Activated CD4-positive, alpha-beta memory T cell treated with anti-CD3 and anti-CD28 coated beads for 36 hours (primary cell): ENCODE results near the gene NOP14. TPM values are rescaled to one million over a fixed set of nuclear protein-coding genes. Genes with fewer than 3 reads are reported as not detected.
"Not testable (repeated sequence)": the region's sequence is repeated elsewhere in the genome, so short reads cannot be mapped to it uniquely, and the experiment has no call there.

Experiments used
- CTCF ChIA-PET: fragments of 350-600 bp; sonication (Branson Sonifier 250); formaldehyde crosslinking; loops from one replicate; lab custom pipeline; 2021; ENCODE audit warnings: antibody characterized with exemption, inconsistent platforms; lab: Charles Lee
- POLR2A ChIA-PET: fragments of 350-600 bp; sonication (Branson Sonifier 250); formaldehyde crosslinking; loops from one replicate; lab custom pipeline; 2021; ENCODE audit warnings: antibody characterized with exemption; lab: Charles Lee
- DNase-seq: peaks from one replicate; pipeline ENCODE4 v3.0.0-alpha.2; 2020
- H3K27ac Mint-ChIP-seq: one replicate; pipeline ENCODE4 v1.8.0; 2021; ENCODE audit warnings: mixed read lengths
- H3K27me3 Mint-ChIP-seq: one replicate; pipeline ENCODE4 v1.8.0; 2021; ENCODE audit warnings: mixed read lengths
- H3K36me3 Mint-ChIP-seq: one replicate; pipeline ENCODE4 v1.8.0; 2021; ENCODE audit warnings: mixed read lengths
- H3K4me1 Mint-ChIP-seq: one replicate; pipeline ENCODE4 v1.8.0; 2021; ENCODE audit warnings: low read depth, mixed read lengths
- H3K4me3 Mint-ChIP-seq: one replicate; pipeline ENCODE4 v1.8.0; 2021; ENCODE audit warnings: mild to moderate bottlenecking, mixed read lengths
- H3K9me3 Mint-ChIP-seq: one replicate; pipeline ENCODE4 v1.8.0; 2021; ENCODE audit warnings: mixed read lengths
- intact Hi-C: fragments of 100-400 bp; cut with micrococcal nuclease; formaldehyde crosslinking; loops from one replicate; pipeline ENCODE4 v1.15.1; 2023
- total RNA-seq, 2 experiments: library from RNA; stranded (reverse); gene quantifications; one replicate each; pipeline ENCODE4 v1.2.3, GENCODE V29; 2021

Gene NOP14
- total RNA-seq, 2 experiments from 2014 or later, result 67.4 to 73.4 TPM

DNA sequence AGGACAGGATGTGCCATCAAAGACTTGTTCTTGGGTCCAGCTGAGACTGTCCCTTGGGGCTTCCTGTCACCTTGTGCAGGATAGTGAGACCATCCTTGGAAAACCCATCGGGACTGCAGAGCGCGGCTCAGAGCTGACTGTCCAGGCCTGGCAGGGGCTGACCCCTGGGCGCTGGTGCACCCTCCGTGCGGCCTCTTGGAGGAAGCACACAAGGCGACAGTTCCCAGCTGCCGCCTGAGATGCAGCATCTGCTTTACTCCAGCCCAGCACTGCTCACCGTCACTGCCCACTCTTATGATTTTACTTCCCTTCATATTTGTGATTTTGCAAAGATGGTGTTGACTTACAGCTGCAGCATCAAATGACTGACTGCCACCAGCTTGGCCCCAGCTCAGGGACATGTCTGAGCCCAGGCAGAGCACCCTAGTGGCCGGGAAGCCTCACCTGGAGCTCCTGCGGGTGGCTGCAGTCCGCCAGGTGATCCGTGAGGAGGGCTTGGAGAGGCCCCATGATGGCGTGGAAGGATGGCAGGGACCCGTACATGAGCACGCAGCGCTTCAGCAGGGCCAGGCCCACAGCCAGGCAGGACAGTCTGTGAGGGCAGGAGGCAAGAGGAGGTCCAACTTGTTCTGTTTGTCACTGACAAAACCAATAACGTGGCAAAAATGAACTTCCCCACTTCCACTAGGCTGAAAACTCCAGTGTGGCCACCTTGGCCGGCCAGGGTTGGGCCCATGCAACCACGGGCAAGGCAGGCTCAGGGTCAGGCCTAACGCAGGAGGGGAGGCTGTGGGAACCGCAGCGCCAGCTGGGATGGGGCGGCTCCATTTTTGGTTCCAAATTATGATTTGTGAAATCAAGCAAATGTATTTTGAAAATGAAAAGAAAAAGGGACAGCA lies 21.8 kb downstream of the NOP14 start:
- peak; percentile 8 for DNase-seq
- CTCF ChIA-PET, result interaction anchor here (0.9 to 8.1 kb wide), 4 partner anchors 8 to 37 kb away, joined by 3 to 103 read pairs (median 4); no protein-coding TSS in a partner anchor
- intact Hi-C loops, result no loop called here
- Mint-ChIP-seq H3K36me3 (peaks cover 80% of the 10 kb centered on the region), H3K27me3 (no peaks in the 10 kb centered on the region), H3K27ac (peak overlapping the region; percentile 30), H3K4me3 (no peak overlapping the region), H3K9me3 (no peaks in the 10 kb centered on the region), H3K4me1 (peaks cover 63% of the 10 kb centered on the region)
- POLR2A ChIA-PET, result interaction anchor here (7.5 kb wide), 1 partner anchor 11 kb away, joined by 144 read pairs; no protein-coding TSS in a partner anchor

DNA sequence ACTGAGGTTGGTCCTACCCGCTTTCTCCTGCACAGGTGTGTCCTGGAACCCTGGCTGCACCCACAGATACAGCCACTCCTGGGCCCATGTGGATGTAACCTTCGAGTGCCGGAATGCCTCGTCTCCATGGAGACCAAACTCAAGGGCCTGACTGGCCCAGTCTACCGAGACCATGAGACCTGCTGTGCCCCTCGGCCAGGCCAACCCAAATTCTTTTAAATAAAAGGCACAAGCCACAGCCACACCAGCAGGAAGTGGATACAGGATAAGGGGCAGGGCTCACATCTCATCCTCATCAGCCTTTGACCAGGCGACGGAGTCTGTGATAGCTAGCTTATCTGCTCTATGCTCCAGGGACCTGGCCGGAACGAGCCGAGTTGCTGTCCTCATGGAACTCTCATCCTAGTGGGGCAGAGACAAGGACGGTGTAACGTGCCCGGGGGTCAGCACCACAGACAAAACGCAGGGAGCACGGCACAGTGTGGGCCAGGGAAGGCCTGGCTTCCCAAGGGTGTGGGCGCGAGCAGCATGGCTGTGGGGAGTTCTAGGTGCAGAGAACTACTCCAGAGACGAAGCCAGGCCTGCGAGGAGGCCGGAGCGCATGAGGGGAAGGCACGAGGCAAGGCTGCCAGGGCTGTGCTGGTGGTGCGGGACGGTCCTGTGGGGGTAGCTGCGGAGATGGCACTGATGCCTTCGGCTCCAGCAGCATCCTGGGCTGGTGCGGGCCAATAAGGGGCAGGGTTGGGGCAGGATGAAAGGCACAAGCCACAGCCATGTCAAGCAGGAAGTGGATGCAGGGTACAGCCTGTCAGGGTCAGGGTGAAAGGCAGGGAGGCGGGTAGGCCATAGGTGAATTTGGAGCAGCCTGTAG lies 22.7 kb downstream of the NOP14 start:
- no peak overlapping the region for H3K4me3 Mint-ChIP-seq

DNA sequence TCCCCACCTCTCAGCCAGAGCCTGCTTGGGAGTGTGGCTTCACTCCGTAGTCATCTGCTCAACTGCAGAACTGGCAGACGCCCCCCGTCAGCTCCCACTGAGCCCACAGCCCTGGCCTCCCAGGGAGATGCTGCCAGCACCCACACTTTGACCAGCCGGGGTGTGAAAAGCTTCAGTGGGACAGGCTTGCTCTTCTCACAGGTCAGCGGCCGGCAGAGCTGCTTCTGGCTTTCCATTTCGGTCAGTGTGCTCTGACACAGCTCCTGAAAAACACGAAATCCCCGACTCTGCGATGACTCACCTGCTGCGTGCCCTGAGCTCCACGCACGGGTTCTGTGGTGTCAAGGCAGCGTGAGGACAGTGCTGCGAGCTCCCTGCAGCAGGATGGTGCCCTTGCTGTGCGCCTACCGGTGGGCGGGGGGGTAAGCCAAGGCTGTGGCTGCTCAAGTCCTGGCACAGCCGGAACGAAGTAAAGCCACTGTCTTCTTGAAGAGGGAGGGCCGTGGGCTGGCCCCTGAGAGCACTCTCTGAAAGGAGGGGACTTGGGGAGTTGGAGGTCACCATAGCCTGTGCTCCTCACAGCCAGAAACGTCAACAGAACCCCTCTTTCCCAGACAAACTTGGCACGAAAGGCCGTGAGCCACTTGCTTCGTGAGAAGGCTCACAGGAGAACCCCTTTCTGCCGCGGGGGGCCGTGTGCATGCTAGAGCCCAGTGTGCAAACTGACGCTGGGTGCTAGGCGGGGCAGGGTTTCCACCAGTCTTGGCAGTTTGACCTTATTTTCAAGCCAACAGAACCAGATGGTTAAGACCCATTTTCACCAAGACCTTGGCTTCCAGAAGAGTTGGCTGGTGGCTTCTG lies 23.6 kb downstream of the NOP14 start:
- Mint-ChIP-seq H3K9me3 (no peaks in the 10 kb centered on the region), H3K27me3 (no peaks in the 10 kb centered on the region), H3K4me1 (peaks cover 67% of the 10 kb centered on the region), H3K4me3 (peak overlapping the region; percentile 16), H3K27ac (peak overlapping the region; percentile 77), H3K36me3 (peaks cover 81% of the 10 kb centered on the region)
- DNase-seq, result peak; percentile 65
- CTCF ChIA-PET, result interaction anchor here (0.6 to 8.1 kb wide), 4 partner anchors 9 to 235 kb away, joined by 3 to 103 read pairs (median 4); no protein-coding TSS in a partner anchor
- POLR2A ChIA-PET, result interaction anchor here (1.0 to 7.5 kb wide), 2 partner anchors 11 to 13 kb away, joined by 3 to 144 read pairs; no protein-coding TSS in a partner anchor
- intact Hi-C loops, result loop anchor here (5.0 to 10.0 kb wide), 2 partner anchors 402 to 695 kb away; partner anchors contain the start of genes FAM193A, HAUS3 and POLN

More for the DNA sequence above, 22.7 kb downstream of the NOP14 start:
- peak overlapping the region; percentile 30 for H3K27ac Mint-ChIP-seq
- ChIA-PET POLR2A (interaction anchor here (7.5 kb wide), 1 partner anchor 12 kb away, joined by 144 read pairs; no protein-coding TSS in a partner anchor), CTCF (interaction anchor here (0.9 to 8.1 kb wide), 4 partner anchors 9 to 38 kb away, joined by 3 to 103 read pairs (median 4); no protein-coding TSS in a partner anchor)
- peaks cover 68% of the 10 kb centered on the region for H3K4me1 Mint-ChIP-seq
- H3K9me3 Mint-ChIP-seq, result no peaks in the 10 kb centered on the region
- H3K36me3 Mint-ChIP-seq, result peaks cover 84% of the 10 kb centered on the region
- intact Hi-C loops, result no loop called here
- H3K27me3 Mint-ChIP-seq, result no peaks in the 10 kb centered on the region
- peak; percentile 8 for DNase-seq

DNA sequence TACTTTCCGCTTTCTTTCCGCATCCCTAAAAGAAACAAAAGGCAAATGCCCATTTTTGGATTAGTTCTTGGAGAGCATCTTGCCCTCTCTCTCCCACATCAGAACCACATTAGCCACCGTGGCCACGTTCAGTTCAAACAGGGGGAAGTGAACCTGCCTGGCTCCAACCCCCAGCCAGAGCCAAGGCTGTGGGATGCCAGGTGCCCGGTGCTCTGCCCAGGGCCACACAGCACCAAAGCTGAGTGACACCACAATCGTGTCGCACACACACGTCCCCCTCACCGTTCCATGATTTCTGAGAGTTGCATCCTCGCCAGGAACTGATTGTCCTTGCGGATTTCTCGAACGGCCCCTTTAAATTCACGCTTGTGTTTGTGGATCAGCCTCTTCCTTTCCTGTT lies 24.3 kb downstream of the NOP14 start:
- POLR2A ChIA-PET, result interaction anchor here (1.0 to 7.5 kb wide), 2 partner anchors 10 to 14 kb away, joined by 3 to 144 read pairs; no protein-coding TSS in a partner anchor

DNA sequence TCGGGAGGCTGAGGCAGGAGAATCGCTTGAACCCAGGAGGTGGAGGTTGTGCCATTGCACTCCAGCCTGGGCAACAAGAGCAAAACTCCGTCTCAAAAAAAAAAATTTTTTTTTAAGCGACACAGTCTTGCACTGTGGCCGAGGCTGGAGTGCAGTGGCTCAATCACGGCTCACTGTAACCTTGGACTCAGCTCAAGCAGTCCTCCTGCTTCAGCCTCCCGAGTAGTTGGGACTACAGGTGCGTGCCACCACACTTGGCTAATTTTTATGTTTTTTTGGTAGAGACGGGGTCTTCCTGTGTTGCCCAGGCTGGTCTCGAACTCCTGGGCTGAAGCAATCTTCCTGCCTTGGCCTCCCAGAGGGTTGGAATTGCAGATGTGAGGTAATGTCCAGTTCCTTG lies 24.8 kb downstream of the NOP14 start:
- POLR2A ChIA-PET, result interaction anchor here (0.6 to 7.5 kb wide), 2 partner anchors 14 to 21 kb away, joined by 3 to 144 read pairs; no protein-coding TSS in a partner anchor
- Mint-ChIP-seq H3K36me3 (peaks cover 73% of the 10 kb centered on the region), H3K27ac (peak overlapping the region; percentile 77), H3K4me1 (peaks cover 58% of the 10 kb centered on the region)
- DNase-seq, result peak; percentile 9
- not testable (repeated sequence) for H3K27me3 Mint-ChIP-seq, H3K4me3 Mint-ChIP-seq, H3K9me3 Mint-ChIP-seq
- intact Hi-C loops, result loop anchor here (5.0 to 10.0 kb wide), 2 partner anchors 401 to 694 kb away; partner anchors contain the start of genes FAM193A, HAUS3 and POLN
- CTCF ChIA-PET, result interaction anchor here (1.4 to 8.1 kb wide), 2 partner anchors 11 to 15 kb away, joined by 5 to 103 read pairs; no protein-coding TSS in a partner anchor

More for the DNA sequence above, 24.3 kb downstream of the NOP14 start:
- H3K9me3 Mint-ChIP-seq, result no peaks in the 10 kb centered on the region
- H3K27ac Mint-ChIP-seq, result peak overlapping the region; percentile 77
- peak overlapping the region; percentile 16 for H3K4me3 Mint-ChIP-seq
- H3K4me1 Mint-ChIP-seq, result peaks cover 60% of the 10 kb centered on the region
- CTCF ChIA-PET, result interaction anchor here (0.9 to 8.1 kb wide), 3 partner anchors 10 to 175 kb away, joined by 3 to 103 read pairs (median 5); no protein-coding TSS in a partner anchor
- peak; percentile 10 for DNase-seq
- intact Hi-C loops, result loop anchor here (5.0 to 10.0 kb wide), 2 partner anchors 402 to 694 kb away; partner anchors contain the start of genes FAM193A, HAUS3 and POLN
- peaks cover 75% of the 10 kb centered on the region for H3K36me3 Mint-ChIP-seq
- no peaks in the 10 kb centered on the region for H3K27me3 Mint-ChIP-seq

DNA sequence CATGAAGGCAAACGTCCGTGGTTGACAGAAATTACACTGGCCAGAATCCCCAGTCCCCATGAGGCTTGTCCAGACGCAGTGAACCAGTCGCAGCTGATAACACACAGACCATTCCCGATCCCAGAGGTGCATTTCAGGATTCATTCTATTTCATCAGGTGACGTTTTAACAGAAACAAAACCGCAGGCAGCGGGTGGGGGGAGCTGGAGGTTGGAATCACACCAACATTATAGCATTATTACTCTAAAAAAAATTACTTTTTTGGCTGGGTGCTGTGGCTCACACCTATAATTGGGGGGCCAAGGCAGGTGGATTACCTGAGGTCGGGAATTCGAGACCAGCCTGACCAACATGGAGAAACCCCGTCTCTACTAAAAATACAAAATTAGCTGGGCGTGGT lies 25.2 kb downstream of the NOP14 start:
- intact Hi-C loops, result loop anchor here (2.0 to 10.0 kb wide), 3 partner anchors 93 to 693 kb away; partner anchors contain the start of genes FAM193A, HAUS3 and POLN
- Mint-ChIP-seq H3K9me3 (no peaks in the 10 kb centered on the region), H3K4me1 (peaks cover 59% of the 10 kb centered on the region), H3K4me3 (peak overlapping the region; percentile 93), H3K27ac (peak overlapping the region; percentile 95), H3K27me3 (no peaks in the 10 kb centered on the region), H3K36me3 (peaks cover 75% of the 10 kb centered on the region)
- ChIA-PET CTCF (interaction anchor here (8.1 kb wide), 1 partner anchor 16 kb away, joined by 103 read pairs; no protein-coding TSS in a partner anchor), POLR2A (interaction anchor here (0.6 to 7.5 kb wide), 6 partner anchors 9 to 191 kb away, joined by 3 to 144 read pairs (median 14); no protein-coding TSS in a partner anchor)
- DNase-seq, result peak; percentile 8

DNA sequence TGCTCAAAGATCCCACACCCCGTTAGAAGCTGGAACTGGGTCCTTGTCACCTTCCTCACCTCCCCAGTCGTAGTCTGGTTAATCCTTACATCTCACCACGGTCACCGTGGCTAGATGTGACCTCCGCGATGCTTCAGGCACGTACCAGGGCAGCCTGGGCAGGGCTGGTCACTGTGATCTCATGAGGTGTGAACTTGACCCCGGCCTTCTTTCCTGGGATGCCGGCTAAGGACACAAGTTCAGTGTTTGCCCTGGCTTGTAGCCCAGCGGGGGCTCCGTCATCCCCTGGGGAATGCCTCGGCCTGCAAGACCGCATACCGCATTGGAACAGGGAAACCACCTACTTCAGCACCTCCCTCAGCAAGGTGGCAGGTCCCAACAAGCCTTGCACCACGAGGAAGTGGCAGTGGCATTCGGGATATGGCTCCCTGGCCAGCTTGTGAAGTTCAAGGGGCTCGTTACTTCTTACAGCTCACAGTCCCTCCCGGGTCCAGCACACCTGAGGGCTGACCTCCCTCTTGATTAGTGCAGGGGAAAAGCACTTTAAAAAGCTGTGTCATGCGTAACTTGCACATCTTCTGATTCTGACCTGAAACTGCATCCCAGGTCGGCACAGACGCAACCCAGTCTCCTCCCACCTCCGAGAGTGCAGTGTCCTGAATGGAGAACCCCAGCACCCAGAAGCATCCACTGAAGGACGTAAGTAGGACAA lies 25.9 kb downstream of the NOP14 start:
- peaks cover 55% of the 10 kb centered on the region for H3K4me1 Mint-ChIP-seq
- H3K36me3 Mint-ChIP-seq, result peaks cover 72% of the 10 kb centered on the region

DNA sequence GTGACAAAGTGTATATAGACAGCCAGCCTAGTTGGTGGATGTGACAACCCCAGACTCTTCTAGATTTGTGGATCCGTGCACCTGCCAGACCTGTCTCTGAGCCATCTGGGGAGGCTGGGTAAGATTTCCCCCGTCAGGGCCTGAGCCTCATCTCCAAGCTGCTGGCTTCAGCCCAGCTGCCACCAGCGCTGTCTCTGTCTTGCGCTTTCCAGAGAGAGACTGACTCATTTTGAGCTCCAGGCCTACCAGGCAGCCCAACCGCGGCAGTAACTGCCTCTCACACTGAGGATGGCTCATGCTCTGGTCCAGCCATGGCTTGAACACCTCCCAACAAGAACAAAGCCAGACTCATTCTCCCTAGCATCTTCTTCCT lies 26.4 kb downstream of the NOP14 start:
- DNase-seq, result peak; percentile 91
- H3K27ac Mint-ChIP-seq, result peak overlapping the region; percentile 95
- POLR2A ChIA-PET, result interaction anchor here (1.3 to 7.5 kb wide), 11 partner anchors 9 to 190 kb away, joined by 3 to 144 read pairs (median 7); partner anchors contain the start of genes GRK4 and NOP14
- H3K27me3 Mint-ChIP-seq, result no peaks in the 10 kb centered on the region
- peaks cover 56% of the 10 kb centered on the region for H3K4me1 Mint-ChIP-seq
- CTCF ChIA-PET, result interaction anchor here (1.0 to 8.1 kb wide), 8 partner anchors 8 to 518 kb away, joined by 3 to 103 read pairs (median 5); partner anchors contain the start of genes CFAP99, GRK4 and NOP14
- H3K36me3 Mint-ChIP-seq, result peaks cover 73% of the 10 kb centered on the region
- intact Hi-C loops, result loop anchor here (1.0 to 10.0 kb wide), 8 partner anchors 18 to 692 kb away; partner anchors contain the start of genes FAM193A, HAUS3 and POLN
- peak overlapping the region; percentile 93 for H3K4me3 Mint-ChIP-seq
- H3K9me3 Mint-ChIP-seq, result no peaks in the 10 kb centered on the region

More for the DNA sequence above, 25.9 kb downstream of the NOP14 start:
- H3K27me3 Mint-ChIP-seq, result no peaks in the 10 kb centered on the region
- ChIA-PET CTCF (interaction anchor here (1.0 to 8.1 kb wide), 7 partner anchors 8 to 518 kb away, joined by 3 to 103 read pairs (median 3); partner anchors contain the start of genes CFAP99, GRK4 and NOP14), POLR2A (interaction anchor here (1.3 to 7.5 kb wide), 8 partner anchors 8 to 191 kb away, joined by 3 to 144 read pairs (median 16); partner anchors contain the start of genes GRK4 and NOP14)
- peak overlapping the region; percentile 93 for H3K4me3 Mint-ChIP-seq
- no peaks in the 10 kb centered on the region for H3K9me3 Mint-ChIP-seq
- peak overlapping the region; percentile 95 for H3K27ac Mint-ChIP-seq
- DNase-seq, result peak; percentile 72
- intact Hi-C loops, result loop anchor here (2.0 to 10.0 kb wide), 3 partner anchors 93 to 693 kb away; partner anchors contain the start of genes FAM193A, HAUS3 and POLN
